OCI-LY7 (cell line): Measurements from ENCODE around the gene BRME1. TPM values are rescaled to one million over a fixed set of nuclear protein-coding genes. Genes with fewer than 3 reads are reported as not detected.

Experiments
- BruUV-seq: library from RNA; stranded (reverse); fragments of 400-500 nt; replicated peaks from 2 replicates; lab custom pipeline; 2021; lab: Mats Ljungman, UMichigan
- CTCF ChIA-PET: fragments of 300-600 bp; sonication (Branson Sonifier 250); formaldehyde crosslinking; loops from one replicate; lab custom pipeline; 2022; ENCODE audit warnings: antibody characterized with exemption; ENCODE audit not compliant: unreplicated experiment; lab: Charles Lee
- POLR2A ChIA-PET: fragments of 300-600 bp; sonication (Branson Sonifier 250); formaldehyde crosslinking; loops from one replicate; lab custom pipeline; 2022; ENCODE audit warnings: antibody characterized with exemption; lab: Charles Lee
- DNase-seq: peaks from one replicate; pipeline ENCODE4 v3.0.0-alpha.2; 2015; ENCODE audit warnings: low spot score
- H2AFZ ChIP-seq: fragments of 200-600 bp; sonication (generic), shearing (Covaris generic); 2 replicates; pipeline ENCODE4 v1.6.1; 2014; ENCODE audit warnings: mild to moderate bottlenecking, antibody characterized with exemption, low read length, moderate library complexity
- H3K27ac ChIP-seq: fragments of 200-600 bp; sonication (generic); 2 replicates; pipeline ENCODE4 v1.5.1; 2014; ENCODE audit warnings: mixed run types, low read depth, mild to moderate bottlenecking, moderate library complexity, low read length, inconsistent platforms; ENCODE audit not compliant: poor library complexity, severe bottlenecking
- H3K36me3 ChIP-seq: fragments of 200-600 bp; sonication (generic); 2 replicates; pipeline ENCODE4 v1.6.1; 2014; ENCODE audit warnings: mild to moderate bottlenecking, antibody characterized with exemption, low read length, moderate library complexity, mixed read lengths; ENCODE audit not compliant: insufficient read depth
- H3K4me1 ChIP-seq: fragments of 200-600 bp; sonication (generic); 2 replicates; pipeline ENCODE4 v1.5.1; 2014; ENCODE audit warnings: mild to moderate bottlenecking, low read length; ENCODE audit not compliant: insufficient read depth, poor library complexity, severe bottlenecking
- H3K4me2 ChIP-seq: fragments of 200-600 bp; sonication (generic); 2 replicates; pipeline ENCODE4 v1.6.1; 2014; ENCODE audit warnings: mild to moderate bottlenecking, low read length
- H3K4me3 ChIP-seq: fragments of 200-600 bp; sonication (generic); 2 replicates; pipeline ENCODE4 v1.5.1; 2014; ENCODE audit warnings: mild to moderate bottlenecking, low read depth, low read length; ENCODE audit not compliant: poor library complexity, severe bottlenecking
- H3K79me2 ChIP-seq: fragments of 200-600 bp; sonication (generic); 2 replicates; pipeline ENCODE4 v1.6.1; 2016; ENCODE audit warnings: low read depth, mild to moderate bottlenecking, low read length, moderate library complexity, mixed read lengths; ENCODE audit not compliant: insufficient read depth
- H3K9me2 ChIP-seq: fragments of 200-600 bp; sonication (generic); 2 replicates; pipeline ENCODE4 v1.6.1; 2016; ENCODE audit warnings: mild to moderate bottlenecking, low read length, mixed read lengths; ENCODE audit not compliant: insufficient read depth
- H3K9me3 ChIP-seq: fragments of 200-600 bp; sonication (generic); 2 replicates; pipeline ENCODE4 v1.6.1; 2014; ENCODE audit warnings: mild to moderate bottlenecking, mixed run types, low read length, mixed read lengths
- H4K20me1 ChIP-seq: fragments of 200-600 bp; sonication (generic); 2 replicates; pipeline ENCODE4 v1.6.1; 2014; ENCODE audit warnings: mild to moderate bottlenecking, antibody characterized with exemption, low read length, moderate library complexity, mixed read lengths; ENCODE audit not compliant: insufficient read depth
- EZH2phosphoT487 ChIP-seq: fragments of 200-600 bp; sonication (generic); IDR thresholded peaks from 2 replicates; pipeline ENCODE4 v1.6.1; 2018; ENCODE audit warnings: low read depth, borderline replicate concordance, mild to moderate bottlenecking, mixed run types, antibody characterized with exemption, low read length, moderate library complexity, mixed read lengths
- intact Hi-C: fragments of 100-400 bp; cut with micrococcal nuclease; formaldehyde crosslinking; loops from one replicate; pipeline ENCODE4 v1.10.0; 2022; ENCODE audit not compliant: unreplicated experiment
- total RNA-seq, 2 experiments: library from RNA; depleted of rRNA in 1 of 2; stranded (reverse); fragments of >200 nt in 1 of 2; shearing (Covaris generic) in 1 of 2; gene quantifications; 2 replicates each; pipeline ENCODE4 v1.2.3, GENCODE V29; 2014 to 2022
- TF ChIP-seq, protein P1 (sequence below): fragments of 200-600 bp; sonication (generic); conservative IDR thresholded peaks from 2 replicates; pipeline ENCODE4 v1.5.1; 2014; ENCODE audit warnings: mild to moderate bottlenecking, antibody characterized with exemption, low read length, moderate library complexity, mixed read lengths

The BRME1 gene
- total RNA-seq, 2 experiments from 2014 or later = 2.5 to 7.2 TPM

DNA sequence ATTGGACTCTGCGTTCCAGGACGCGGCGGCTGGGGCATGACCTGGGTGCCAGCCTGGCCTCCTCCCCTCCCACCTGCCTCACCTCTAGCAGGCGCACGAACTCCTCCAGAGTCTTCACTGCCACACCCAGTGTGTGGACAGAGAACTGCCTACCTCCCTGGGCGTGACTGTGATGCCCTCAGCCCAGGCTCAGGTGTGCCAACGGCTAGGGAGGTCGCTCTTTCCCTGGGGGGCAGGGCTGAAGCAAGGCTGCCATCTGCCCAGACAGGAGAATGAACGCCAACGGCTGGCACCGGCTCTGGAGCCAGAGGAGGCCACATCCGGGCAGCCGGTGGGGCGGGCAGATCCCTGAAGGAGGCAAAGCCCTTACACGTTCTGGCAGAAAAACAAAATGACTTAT lies 17.6 kb downstream of the BRME1 start:
- Histone ChIP-seq H3K9me3 (no peaks in the 10 kb centered on the region), H2AFZ (no peak overlapping the region), H3K4me3 (no peak overlapping the region), H3K79me2 (no peaks in the 10 kb centered on the region), H3K36me3 (no peaks in the 10 kb centered on the region), H3K4me2 (no peak overlapping the region), H3K4me1 (peaks cover 9% of the 10 kb centered on the region), H4K20me1 (no peaks in the 10 kb centered on the region), H3K27ac (no peak overlapping the region), H3K9me2 (no peaks in the 10 kb centered on the region)
- ChIA-PET CTCF (no interaction called here), POLR2A (interaction anchor here (0.7 kb wide), 2 partner anchors 18 to 636 kb away, joined by 4 to 5 read pairs; no protein-coding TSS in a partner anchor)
- no peak for DNase-seq
- TF ChIP-seq, protein P1, sequence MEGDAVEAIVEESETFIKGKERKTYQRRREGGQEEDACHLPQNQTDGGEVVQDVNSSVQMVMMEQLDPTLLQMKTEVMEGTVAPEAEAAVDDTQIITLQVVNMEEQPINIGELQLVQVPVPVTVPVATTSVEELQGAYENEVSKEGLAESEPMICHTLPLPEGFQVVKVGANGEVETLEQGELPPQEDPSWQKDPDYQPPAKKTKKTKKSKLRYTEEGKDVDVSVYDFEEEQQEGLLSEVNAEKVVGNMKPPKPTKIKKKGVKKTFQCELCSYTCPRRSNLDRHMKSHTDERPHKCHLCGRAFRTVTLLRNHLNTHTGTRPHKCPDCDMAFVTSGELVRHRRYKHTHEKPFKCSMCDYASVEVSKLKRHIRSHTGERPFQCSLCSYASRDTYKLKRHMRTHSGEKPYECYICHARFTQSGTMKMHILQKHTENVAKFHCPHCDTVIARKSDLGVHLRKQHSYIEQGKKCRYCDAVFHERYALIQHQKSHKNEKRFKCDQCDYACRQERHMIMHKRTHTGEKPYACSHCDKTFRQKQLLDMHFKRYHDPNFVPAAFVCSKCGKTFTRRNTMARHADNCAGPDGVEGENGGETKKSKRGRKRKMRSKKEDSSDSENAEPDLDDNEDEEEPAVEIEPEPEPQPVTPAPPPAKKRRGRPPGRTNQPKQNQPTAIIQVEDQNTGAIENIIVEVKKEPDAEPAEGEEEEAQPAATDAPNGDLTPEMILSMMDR = no peak
- TF ChIP-seq EZH2phosphoT487 = no peak
- BruUV-seq = no TSS peak
- intact Hi-C loops = no loop called here

DNA sequence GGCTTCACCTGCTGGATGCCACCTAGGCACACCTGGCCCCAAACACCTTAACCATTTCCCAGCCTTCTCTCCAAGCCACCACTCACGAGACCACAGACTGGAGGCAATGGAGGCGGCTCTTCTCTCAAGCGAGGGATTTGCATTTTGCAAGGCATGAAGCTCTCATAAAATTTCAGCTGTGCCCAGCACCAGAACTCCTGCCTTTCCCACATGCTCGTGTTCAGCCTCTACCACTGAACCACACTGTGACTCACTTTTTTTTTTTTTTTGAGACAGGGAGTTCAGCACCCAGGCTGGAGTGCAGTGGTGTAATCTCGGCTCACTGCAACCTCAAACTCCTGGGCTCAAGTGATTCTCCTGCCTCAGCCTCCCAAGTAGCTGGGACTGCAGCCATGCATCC lies 18.4 kb downstream of the BRME1 start:
- Histone ChIP-seq H3K79me2 (no peaks in the 10 kb centered on the region), H4K20me1 (no peaks in the 10 kb centered on the region), H2AFZ (no peak overlapping the region), H3K27ac (no peak overlapping the region), H3K9me2 (no peaks in the 10 kb centered on the region), H3K36me3 (no peaks in the 10 kb centered on the region), H3K4me3 (no peak overlapping the region), H3K9me3 (no peaks in the 10 kb centered on the region), H3K4me2 (no peak overlapping the region), H3K4me1 (peaks cover 12% of the 10 kb centered on the region)
- BruUV-seq = no TSS peak
- DNase-seq = no peak
- POLR2A ChIA-PET = interaction anchor here (0.7 kb wide), 2 partner anchors 18 to 637 kb away, joined by 4 to 5 read pairs; no protein-coding TSS in a partner anchor
- CTCF ChIA-PET = no interaction called here
- intact Hi-C loops = no loop called here
- TF ChIP-seq, protein P1 = no peak
- TF ChIP-seq EZH2phosphoT487 = no peak

DNA sequence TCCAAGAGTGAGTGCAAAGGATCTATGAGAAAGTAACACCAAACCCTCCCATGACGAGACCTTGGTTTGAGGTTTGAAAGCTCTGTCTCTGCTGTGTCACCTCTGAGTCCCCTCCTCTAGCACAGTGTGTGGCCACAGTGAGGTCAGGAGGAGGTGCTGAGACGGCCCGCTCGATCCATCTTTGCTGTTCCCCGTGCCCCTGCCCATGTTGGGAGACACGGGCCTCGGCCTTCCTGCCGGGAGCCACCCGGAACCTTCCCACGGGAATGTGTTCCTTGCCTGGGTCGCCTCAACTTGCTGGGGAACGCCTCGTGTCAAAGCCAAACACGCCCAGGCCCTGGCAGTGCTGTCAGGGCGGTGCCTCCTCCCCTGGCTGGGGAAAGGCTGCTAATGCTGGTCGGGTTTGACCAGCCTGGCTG lies 18.9 kb downstream of the BRME1 start:
- no peak for DNase-seq
- Histone ChIP-seq H3K4me3 (no peak overlapping the region), H3K79me2 (no peaks in the 10 kb centered on the region), H3K4me1 (peaks cover 17% of the 10 kb centered on the region), H3K9me2 (no peaks in the 10 kb centered on the region), H3K36me3 (no peaks in the 10 kb centered on the region), H3K4me2 (no peak overlapping the region), H4K20me1 (no peaks in the 10 kb centered on the region), H2AFZ (no peak overlapping the region), H3K27ac (no peak overlapping the region), H3K9me3 (no peaks in the 10 kb centered on the region)
- POLR2A ChIA-PET = no interaction called here
- BruUV-seq = no TSS peak
- CTCF ChIA-PET = no interaction called here
- intact Hi-C loops = no loop called here
- TF ChIP-seq, protein P1 = no peak
- no peak for TF ChIP-seq EZH2phosphoT487
